ENCODE results near the gene MACF1.

MACF1 gene

GRCh38 chr1:39397487-39397886 lies 193.0 kb downstream of the MACF1 start:
- no peak for DNase-seq

GRCh38 chr1:39398278-39399021 lies 194.0 kb downstream of the MACF1 start:
- DNase-seq, result peak; percentile 89 to 97

DNA sequence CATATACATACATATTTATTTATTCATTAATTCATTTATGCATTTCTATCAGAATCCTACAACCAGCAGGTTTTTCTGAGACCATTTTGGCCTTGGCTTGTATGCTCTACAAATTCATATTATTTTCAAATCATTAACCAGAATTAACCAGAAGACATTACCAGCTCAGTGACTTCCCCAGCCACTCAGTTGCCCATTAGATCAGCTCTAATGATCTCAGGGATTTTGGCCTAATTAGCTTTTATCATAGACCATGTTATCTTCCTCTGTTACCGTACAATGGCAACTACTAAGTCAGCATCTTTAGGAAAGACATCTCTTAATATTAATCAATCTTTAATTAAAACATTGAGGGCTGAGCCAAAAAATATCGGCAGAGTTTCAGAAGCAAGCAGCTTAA lies 196.6 kb downstream of the MACF1 start:
- no peak for DNase-seq

DNA sequence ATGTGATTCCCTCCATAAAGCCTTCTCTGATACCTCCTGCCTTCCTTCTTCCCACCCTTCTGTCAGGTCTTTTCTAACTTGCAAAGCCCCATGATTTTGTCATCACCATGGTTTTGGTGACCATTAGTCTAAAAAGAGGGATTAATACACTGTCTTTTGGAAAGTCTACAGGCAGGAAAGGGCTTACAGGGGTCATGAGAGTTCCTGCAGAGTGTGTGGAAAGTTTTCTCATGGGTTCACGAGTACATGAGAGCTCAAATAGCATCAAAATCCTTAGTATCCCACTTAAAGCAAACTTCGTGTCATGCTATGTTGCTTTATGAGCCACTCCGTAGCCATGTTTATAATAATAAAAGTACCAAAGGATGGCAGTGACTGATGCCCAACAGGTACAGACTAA lies 200.4 kb downstream of the MACF1 start:
- DNase-seq, result no peak

DNA sequence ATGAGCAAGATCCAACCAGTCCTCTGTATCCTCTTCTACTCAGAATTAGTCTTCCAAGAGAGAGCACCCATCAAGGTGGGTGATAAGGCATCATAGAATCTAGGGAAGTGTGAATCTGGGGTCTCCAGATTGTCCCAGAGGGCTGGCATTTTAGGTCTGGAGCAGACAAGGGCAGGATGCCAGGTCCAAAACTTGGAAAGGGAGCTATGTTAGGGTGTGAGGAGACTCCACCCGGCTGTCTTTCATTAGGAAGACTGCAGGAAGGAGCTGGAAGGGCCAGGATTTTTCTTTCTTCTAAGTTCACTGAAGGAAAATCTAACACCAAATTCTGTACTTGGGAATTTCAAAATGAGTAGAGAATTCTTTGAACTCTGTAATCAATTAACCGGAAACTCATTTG lies 200.9 kb downstream of the MACF1 start:
- no peak for DNase-seq

- no peak for DNase-seq
Measured at GRCh38 chr1:39406533-39407450, 202.3 kb downstream of the MACF1 start.

GRCh38 chr1:39407510-39407895 lies 203.0 kb downstream of the MACF1 start:
- peak in 1 of 2 donors; percentile 26 for DNase-seq

GRCh38 chr1:39407896-39408640 lies 203.6 kb downstream of the MACF1 start:
- DNase-seq, result no peak

- DNase-seq, result peak; percentile 81 to 87
Measured at GRCh38 chr1:39408641-39409054, 204.2 kb downstream of the MACF1 start.

DNA sequence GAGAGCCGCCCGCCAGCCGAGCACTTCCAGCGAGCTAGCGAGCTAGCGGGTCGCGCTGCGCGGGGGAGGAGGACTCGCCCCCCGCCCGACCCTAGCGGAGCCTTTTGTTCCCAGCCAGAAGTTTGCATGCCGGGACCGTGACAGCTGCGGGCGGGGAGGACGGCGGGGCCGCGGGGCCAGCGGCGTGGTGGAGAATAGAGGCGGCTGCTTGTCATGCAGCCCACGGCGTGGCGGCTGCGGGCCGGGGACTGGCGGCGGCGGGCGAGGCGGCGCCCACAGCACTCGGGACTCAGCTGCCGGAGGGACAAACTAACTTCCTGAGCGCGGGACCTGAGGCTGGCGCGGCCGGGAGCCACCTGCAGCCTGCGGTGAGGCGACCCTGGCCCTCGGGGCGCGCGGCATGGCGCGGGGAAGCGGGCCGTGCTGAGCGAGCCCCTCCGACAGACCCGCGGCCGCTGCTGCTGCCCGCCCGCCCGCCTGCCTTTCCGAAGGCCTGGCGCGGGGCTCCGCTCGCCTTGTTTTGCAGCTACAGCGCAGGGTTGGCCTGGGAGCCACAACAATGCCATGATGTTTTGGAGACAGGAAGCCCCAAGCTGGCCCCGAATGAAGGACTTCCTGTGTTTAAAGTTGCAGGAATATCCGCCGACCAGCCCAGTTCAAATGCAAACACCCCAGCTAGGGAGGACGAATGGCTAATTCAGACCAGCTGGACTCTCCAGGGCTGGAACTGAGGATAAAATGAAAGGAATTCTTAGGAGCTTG lies 204.7 kb downstream of the MACF1 start:
- DNase-seq, result peak in 1 of 2 donors; percentile 12

GRCh38 chr1:39410915-39411436 lies 206.5 kb downstream of the MACF1 start:
- DNase-seq, result peak; percentile 39 to 51

DNA sequence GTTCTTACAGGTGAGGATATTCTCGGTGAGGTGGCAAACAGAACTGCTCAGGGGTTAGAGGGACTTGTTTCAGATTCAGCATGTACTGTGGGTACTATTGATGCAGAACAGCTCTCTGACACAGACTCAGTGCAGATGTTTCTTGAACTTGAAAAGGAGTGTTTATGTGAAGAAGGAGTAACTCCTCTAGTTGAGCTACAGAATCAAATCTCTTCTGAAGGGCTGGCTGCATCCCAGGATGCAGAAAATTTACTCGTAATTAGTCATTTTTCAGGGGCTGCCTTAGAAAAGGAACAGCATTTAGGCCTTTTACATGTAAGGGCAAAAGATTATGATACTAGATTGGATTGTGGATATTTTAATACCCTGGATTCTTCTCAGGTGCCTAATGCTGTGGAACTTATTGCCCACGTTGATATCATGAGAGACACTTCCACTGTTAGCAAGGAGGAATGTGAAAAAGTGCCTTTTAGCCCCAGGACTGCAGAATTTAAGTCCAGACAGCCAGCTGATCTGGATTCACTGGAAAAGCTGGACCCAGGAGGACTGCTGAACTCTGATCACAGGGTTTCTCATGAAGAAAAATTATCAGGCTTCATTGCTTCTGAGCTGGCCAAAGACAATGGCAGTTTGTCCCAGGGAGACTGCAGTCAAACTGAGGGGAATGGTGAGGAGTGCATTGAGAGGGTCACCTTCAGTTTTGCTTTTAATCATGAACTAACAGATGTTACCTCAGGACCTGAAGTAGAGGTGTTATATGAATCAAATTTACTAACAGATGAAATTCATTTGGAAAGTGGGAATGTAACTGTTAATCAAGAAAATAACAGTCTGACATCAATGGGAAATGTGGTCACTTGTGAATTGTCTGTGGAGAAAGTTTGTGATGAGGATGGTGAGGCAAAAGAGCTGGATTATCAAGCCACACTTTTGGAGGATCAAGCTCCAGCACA lies 207.3 kb downstream of the MACF1 start:
- DNase-seq, result no peak

DNA sequence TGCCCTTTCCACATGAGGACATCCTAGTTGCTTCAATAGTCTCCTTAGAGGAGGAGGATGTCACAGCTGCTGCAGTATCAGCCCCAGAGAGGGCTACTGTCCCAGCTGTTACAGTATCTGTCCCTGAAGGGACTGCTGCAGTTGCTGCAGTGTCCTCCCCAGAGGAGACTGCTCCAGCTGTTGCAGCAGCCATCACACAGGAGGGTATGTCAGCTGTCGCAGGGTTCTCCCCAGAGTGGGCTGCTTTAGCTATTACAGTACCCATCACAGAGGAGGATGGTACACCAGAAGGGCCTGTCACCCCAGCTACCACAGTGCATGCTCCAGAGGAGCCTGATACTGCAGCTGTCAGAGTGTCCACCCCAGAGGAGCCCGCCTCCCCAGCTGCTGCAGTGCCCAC lies 208.4 kb downstream of the MACF1 start:
- DNase-seq, result no peak

DNA sequence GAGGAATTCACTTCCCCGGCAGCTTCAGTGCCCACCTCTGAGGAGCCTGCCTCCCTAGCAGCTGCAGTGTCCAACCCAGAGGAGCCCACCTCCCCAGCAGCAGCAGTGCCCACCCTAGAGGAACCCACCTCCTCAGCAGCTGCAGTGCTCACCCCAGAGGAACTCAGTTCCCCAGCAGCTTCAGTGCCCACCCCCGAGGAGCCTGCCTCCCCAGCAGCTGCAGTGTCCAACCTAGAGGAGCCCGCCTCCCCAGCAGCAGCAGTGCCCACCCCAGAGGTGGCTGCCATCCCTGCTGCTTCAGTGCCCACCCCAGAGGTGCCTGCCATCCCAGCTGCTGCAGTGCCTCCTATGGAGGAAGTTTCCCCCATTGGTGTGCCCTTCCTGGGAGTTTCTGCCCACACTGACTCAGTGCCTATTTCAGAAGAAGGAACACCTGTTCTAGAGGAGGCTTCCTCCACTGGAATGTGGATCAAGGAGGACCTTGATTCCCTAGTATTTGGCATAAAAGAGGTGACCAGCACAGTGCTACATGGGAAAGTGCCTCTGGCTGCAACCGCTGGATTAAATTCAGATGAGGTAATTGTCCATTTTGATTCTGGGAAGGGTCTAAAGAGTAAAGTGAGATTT lies 209.5 kb downstream of the MACF1 start:
- no peak for DNase-seq

- no peak for DNase-seq
Measured at GRCh38 chr1:39415553-39415952, 211.1 kb downstream of the MACF1 start.

- no peak for DNase-seq
Measured at GRCh38 chr1:39416609-39417008, 212.1 kb downstream of the MACF1 start.

DNA sequence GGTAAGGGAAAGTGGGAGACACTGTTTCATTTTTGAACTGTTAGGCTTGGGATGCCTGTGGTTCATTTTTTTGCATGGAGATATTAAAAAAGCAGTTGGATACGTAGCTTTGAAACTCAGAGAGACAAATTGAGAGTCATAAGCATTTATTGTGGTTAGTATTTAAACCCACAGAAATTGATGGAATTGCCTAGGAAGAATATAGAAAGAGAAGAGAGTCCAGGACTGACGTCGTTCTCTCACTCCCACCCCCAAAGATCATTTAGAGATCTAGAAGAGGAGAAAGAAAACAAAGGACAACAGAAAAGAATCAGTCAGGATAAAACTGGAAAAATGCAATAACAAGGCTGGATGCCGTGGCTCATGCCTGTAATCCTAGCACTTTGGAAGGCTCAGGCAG lies 213.7 kb downstream of the MACF1 start:
- no peak for DNase-seq

GRCh38 chr1:39420493-39420892 lies 216.0 kb downstream of the MACF1 start:
- DNase-seq, result no peak

DNA sequence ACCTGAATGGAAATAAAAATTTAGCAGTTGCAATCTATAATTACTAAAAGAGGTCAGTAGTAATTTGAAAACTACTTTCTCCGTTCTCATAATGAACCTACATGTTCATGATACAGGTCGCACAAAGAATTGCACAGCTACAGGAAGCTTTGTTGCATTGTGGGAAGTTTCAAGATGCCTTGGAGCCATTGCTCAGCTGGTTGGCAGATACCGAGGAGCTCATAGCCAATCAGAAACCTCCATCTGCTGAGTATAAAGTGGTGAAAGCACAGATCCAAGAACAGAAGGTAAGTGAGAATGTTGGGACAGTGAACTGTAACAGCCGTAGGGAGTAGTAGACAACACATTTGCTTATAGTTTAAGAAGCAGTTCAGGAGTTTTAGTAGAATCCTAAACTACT lies 218.1 kb downstream of the MACF1 start:
- no peak for DNase-seq

DNA sequence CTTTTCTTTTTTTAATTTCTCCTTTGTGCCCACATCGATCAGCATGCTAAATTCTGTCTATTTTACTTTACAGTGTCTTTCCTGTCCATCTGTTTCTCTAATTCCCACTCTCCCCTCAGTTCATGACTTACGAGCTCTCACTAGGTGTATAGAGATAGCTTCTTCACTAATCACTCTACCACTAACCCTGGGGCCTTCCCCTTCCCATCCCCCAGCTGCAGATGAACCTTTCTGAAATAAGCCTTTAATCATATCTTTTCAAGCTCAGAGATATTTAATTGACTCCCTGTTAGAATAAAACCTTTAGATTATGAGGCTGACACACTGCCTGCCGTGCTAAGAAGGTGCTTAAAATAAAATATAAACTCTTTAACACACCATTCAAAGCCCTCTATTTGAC lies 220.7 kb downstream of the MACF1 start:
- DNase-seq, result no peak

DNA sequence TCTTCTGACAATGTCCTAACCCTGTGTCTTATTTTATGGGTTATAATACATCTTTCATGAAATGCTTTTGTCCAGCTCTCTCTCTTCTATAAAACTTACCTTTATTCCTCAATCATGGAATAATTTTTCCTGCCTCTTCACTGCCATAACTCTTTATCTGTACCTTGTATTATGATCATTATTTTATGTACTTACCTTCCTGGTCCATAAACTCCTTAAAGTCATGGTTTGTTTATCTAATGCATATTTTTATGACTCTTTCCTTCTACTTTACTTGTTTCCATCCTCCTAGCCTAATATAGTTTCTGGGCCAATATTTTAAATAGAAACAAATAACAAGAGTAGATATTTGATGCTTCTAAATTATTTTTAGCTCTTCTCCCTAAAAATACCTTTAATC lies 221.1 kb downstream of the MACF1 start:
- DNase-seq, result no peak
